Endothelial cell of umbilical vein (primary cell): ENCODE data around the gene GRM8. TPM values are rescaled to one million over a fixed set of nuclear protein-coding genes. Genes with fewer than 3 reads are reported as not detected.

ENCODE experiments used
- BruUV-seq: library from RNA; stranded (reverse); fragments of 400-500 nt; replicated peaks from 2 replicates; lab custom pipeline; 2021; lab: Mats Ljungman, UMichigan
- CTCF ChIA-PET: fragments of 300-600, 350-600 bp; sonication (Branson Sonifier 250); formaldehyde crosslinking; loops from one replicate; lab custom pipeline; 2021; ENCODE audit warnings: antibody characterized with exemption, inconsistent platforms; lab: Charles Lee
- POLR2A ChIA-PET: fragments of 300-600, 350-600 bp; sonication (Branson Sonifier 250); formaldehyde crosslinking; loops from one replicate; lab custom pipeline; 2021; ENCODE audit warnings: antibody characterized with exemption, inconsistent platforms; lab: Charles Lee
- DNase-seq: peaks from one replicate; pipeline ENCODE4 v3.0.0-alpha.2; 2011; ENCODE audit warnings: low read depth, low spot score
- FAIRE-seq: peaks from 2 replicates; lab custom pipeline; 2011; peaks lifted over from hg19 to GRCh38; lab: Jason Lieb, UNC
- H2AFZ ChIP-seq: 2 replicates; pipeline ENCODE4 v1.6.0; 2012; ENCODE audit warnings: low read depth, low read length, control low read depth, inconsistent platforms
- H3K27ac ChIP-seq: 2 replicates; pipeline ENCODE4 v1.5.1; 2011; ENCODE audit warnings: low read depth, mild to moderate bottlenecking, control low read depth, low read length, moderate library complexity; ENCODE audit not compliant: insufficient read depth
- H3K27me3 ChIP-seq, 2 experiments: 2 replicates each; pipeline versions ENCODE4 v1.6.0 to v1.6.1; 2011; ENCODE audit warnings: low read length in 2 of 2, mixed read lengths in 1 of 2; ENCODE audit not compliant: control insufficient read depth in 2 of 2, insufficient read depth in 2 of 2
- H3K36me3 ChIP-seq, 2 experiments: 2 replicates in 1 of 2; 3 replicates in 1 of 2; pipeline ENCODE4 v1.5.1; 2011; ENCODE audit warnings: low read length in 2 of 2, mild to moderate bottlenecking in 1 of 2, moderate library complexity in 1 of 2; ENCODE audit not compliant: control insufficient read depth in 2 of 2, insufficient read depth in 2 of 2; ENCODE audit errors: extremely low read depth in 1 of 2
- H3K4me1 ChIP-seq: 3 replicates; pipeline ENCODE4 v1.5.1; 2011; ENCODE audit warnings: mild to moderate bottlenecking, low read length; ENCODE audit not compliant: control insufficient read depth, insufficient read depth; ENCODE audit errors: extremely low read depth
- H3K4me2 ChIP-seq: 2 replicates; pipeline ENCODE4 v1.6.1; 2011; ENCODE audit warnings: low read length, control low read depth, mixed read lengths; ENCODE audit not compliant: insufficient read depth
- H3K4me3 ChIP-seq, 3 experiments: fragments of 200-600 bp in 1 of 3; sonication (generic), shearing (Covaris generic) in 1 of 3; replicated peaks in 1 of 3; 2 replicates each; pipeline ENCODE4 v1.5.1; 2011 to 2016; ENCODE audit warnings: control low read depth in 3 of 3, low read length in 3 of 3, mild to moderate bottlenecking in 2 of 3, inconsistent platforms in 1 of 3, low read depth in 1 of 3, moderate library complexity in 1 of 3; ENCODE audit not compliant: insufficient read depth in 1 of 3
- H3K79me2 ChIP-seq: 2 replicates; pipeline ENCODE4 v1.6.0; 2012; ENCODE audit warnings: low read length, inconsistent platforms; ENCODE audit not compliant: control insufficient read depth, insufficient read depth
- H3K9ac ChIP-seq: replicated peaks from 2 replicates; pipeline ENCODE3; 2011; ENCODE audit warnings: low read length, control low read depth; ENCODE audit not compliant: insufficient read depth; ENCODE audit errors: extremely low read depth
- H3K9me1 ChIP-seq: replicated peaks from 3 replicates; pipeline ENCODE4 v1.6.0; 2011; ENCODE audit warnings: mild to moderate bottlenecking, low read length; ENCODE audit not compliant: control insufficient read depth, insufficient read depth; ENCODE audit errors: extremely low read depth
- H3K9me3 ChIP-seq: replicated peaks from 2 replicates; pipeline ENCODE4 v1.5.1; 2012; ENCODE audit warnings: low read length, inconsistent platforms; ENCODE audit not compliant: control insufficient read depth, insufficient read depth
- H4K20me1 ChIP-seq: replicated peaks from 2 replicates; pipeline ENCODE3; 2011; ENCODE audit warnings: mild to moderate bottlenecking, low read length; ENCODE audit not compliant: control insufficient read depth, insufficient read depth; ENCODE audit errors: extremely low read depth
- FOS ChIP-seq: IDR thresholded peaks from 2 replicates; pipeline ENCODE4 v1.6.1; 2011; ENCODE audit warnings: mild to moderate bottlenecking, low read length, moderate library complexity, borderline replicate concordance; ENCODE audit not compliant: insufficient read depth
- GATA2 ChIP-seq: IDR thresholded peaks from 2 replicates; pipeline ENCODE4 v1.7.0; 2011; ENCODE audit warnings: low read depth, mild to moderate bottlenecking, moderate library complexity, mixed read lengths, low read length; ENCODE audit not compliant: insufficient read length, insufficient read depth
- JUN ChIP-seq: IDR thresholded peaks from 2 replicates; pipeline ENCODE4 v1.6.1; 2011; ENCODE audit warnings: borderline replicate concordance, low read depth; ENCODE audit not compliant: insufficient read length, insufficient read depth
- MYC ChIP-seq: IDR thresholded peaks from one replicate; pipeline ENCODE4 v1.6.1; 2011; ENCODE audit warnings: mild to moderate bottlenecking, low read depth, low read length
- POLR2A ChIP-seq: IDR thresholded peaks from 2 replicates; pipeline ENCODE4 v1.6.1; 2012; ENCODE audit warnings: low read depth, mild to moderate bottlenecking, control low read depth, low read length
- POLR2AphosphoS5 ChIP-seq: IDR thresholded peaks from 2 replicates; pipeline ENCODE4 v1.6.1; 2012; ENCODE audit warnings: low read depth, mild to moderate bottlenecking, control low read depth, low read length, moderate library complexity; ENCODE audit not compliant: insufficient read depth
- dilution Hi-C: fragments of 300-500 bp; cut with MboI; formaldehyde crosslinking; loops from one replicate; pipeline ENCODE4 v1.15.0; 2019; ENCODE audit warnings: low sequenced_read_pairs; ENCODE audit not compliant: extremely low pct_ligation_motif_present
- intact Hi-C: fragments of 100-400 bp; cut with micrococcal nuclease; formaldehyde crosslinking; loops from one replicate; pipeline ENCODE4 v1.10.0; 2022
- polyA plus RNA-seq, 4 experiments: library from polyadenylated mRNA; depleted of rRNA in 3 of 4; stranded (reverse) in 3 of 4; unstranded in 1 of 4; fragments of >200 nt; gene quantifications; 2 replicates each; pipeline versions ENCODE4 v1.2.1 to v1.2.3, GENCODE V29; 2011 to 2012; ENCODE audit warnings: missing spikeins in 1 of 4
- total RNA-seq: library from RNA; stranded (reverse); gene quantifications from 2 replicates; pipeline ENCODE4 v1.2.3, GENCODE V29; 2021
- TF ChIP-seq, protein P1 (sequence below): IDR thresholded peaks from 2 replicates; pipeline ENCODE4 v1.6.1; 2011; ENCODE audit not compliant: insufficient read depth, insufficient read length
- TF ChIP-seq, protein P2 (sequence below), 2 donors: IDR thresholded peaks; 1 replicate in 1 of 2; 2 replicates in 1 of 2; pipeline ENCODE4 v1.5.1; 2011; ENCODE audit warnings: low read length in 2 of 2, mild to moderate bottlenecking in 2 of 2, moderate library complexity in 2 of 2, control low read depth in 1 of 2, inconsistent platforms in 1 of 2, low read depth in 1 of 2; ENCODE audit not compliant: insufficient read depth in 1 of 2; ENCODE audit errors: extremely low read depth in 1 of 2

The GRM8 gene
- total and polyA plus RNA-seq, 2 donors (not counting 3 experiments of a cell fraction or from before 2014, with no cell fraction given): not detected

DNA sequence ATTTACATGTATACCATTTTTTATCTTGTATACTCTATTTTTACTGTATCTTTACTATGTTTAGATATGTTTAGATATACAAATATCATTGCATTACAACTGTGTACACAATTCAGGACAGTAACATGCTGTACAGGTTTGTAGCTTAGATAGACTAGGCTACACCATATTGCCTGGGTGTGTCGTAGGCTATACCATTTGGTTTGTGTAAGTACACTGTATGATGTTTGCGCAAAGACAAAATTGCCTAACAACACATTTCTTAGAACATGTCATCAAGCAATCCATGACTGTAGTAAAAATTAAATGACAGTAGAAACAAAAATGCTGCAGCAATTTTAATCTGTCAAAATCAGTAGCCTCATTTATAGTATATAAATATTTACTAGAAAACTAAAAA is 812.2 kb downstream of the GRM8 start:
- Histone ChIP-seq H3K27ac (no peak overlapping the region), H3K79me2 (no peaks in the 10 kb centered on the region), H3K9ac (no peak overlapping the region), H3K4me3 (no peak overlapping the region), H3K36me3 (no peaks in the 10 kb centered on the region), H3K4me2 (no peak overlapping the region), H3K4me1 (no peaks in the 10 kb centered on the region), H4K20me1 (no peaks in the 10 kb centered on the region), H3K27me3 (no peaks in the 10 kb centered on the region), H2AFZ (no peak overlapping the region), H3K9me1 (no peaks in the 10 kb centered on the region), H3K9me3 (no peaks in the 10 kb centered on the region)
- ChIA-PET POLR2A (no interaction called here), CTCF (no interaction called here)
- FAIRE-seq (no peak), DNase-seq (no peak)
- no TSS peak for BruUV-seq
- dilution Hi-C loops (no loop called here), intact Hi-C loops (no loop called here)
- TF ChIP-seq GATA2 (no peak), MYC (no peak), POLR2AphosphoS5 (no peak), JUN (no peak), FOS (no peak)
- TF ChIP-seq, protein P1, sequence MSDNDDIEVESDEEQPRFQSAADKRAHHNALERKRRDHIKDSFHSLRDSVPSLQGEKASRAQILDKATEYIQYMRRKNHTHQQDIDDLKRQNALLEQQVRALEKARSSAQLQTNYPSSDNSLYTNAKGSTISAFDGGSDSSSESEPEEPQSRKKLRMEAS: no peak

GRCh38 chr7:126436213-126436868 is 816.4 kb downstream of the GRM8 start:
- ChIA-PET POLR2A (no interaction called here), CTCF (no interaction called here)
- BruUV-seq: no TSS peak
- intact Hi-C loops (no loop called here), dilution Hi-C loops (no loop called here)
- H3K36me3 ChIP-seq: no peaks in the 10 kb centered on the region
- no peak for DNase-seq
- H3K9ac ChIP-seq: no peak overlapping the region
- no peaks in the 10 kb centered on the region for H3K4me1 ChIP-seq
- TF ChIP-seq, protein P1: no peak
- TF ChIP-seq FOS: no peak
- TF ChIP-seq JUN: no peak
- no peak for TF ChIP-seq POLR2AphosphoS5
- no peak for TF ChIP-seq POLR2A
- TF ChIP-seq, protein P2, sequence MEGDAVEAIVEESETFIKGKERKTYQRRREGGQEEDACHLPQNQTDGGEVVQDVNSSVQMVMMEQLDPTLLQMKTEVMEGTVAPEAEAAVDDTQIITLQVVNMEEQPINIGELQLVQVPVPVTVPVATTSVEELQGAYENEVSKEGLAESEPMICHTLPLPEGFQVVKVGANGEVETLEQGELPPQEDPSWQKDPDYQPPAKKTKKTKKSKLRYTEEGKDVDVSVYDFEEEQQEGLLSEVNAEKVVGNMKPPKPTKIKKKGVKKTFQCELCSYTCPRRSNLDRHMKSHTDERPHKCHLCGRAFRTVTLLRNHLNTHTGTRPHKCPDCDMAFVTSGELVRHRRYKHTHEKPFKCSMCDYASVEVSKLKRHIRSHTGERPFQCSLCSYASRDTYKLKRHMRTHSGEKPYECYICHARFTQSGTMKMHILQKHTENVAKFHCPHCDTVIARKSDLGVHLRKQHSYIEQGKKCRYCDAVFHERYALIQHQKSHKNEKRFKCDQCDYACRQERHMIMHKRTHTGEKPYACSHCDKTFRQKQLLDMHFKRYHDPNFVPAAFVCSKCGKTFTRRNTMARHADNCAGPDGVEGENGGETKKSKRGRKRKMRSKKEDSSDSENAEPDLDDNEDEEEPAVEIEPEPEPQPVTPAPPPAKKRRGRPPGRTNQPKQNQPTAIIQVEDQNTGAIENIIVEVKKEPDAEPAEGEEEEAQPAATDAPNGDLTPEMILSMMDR (IDR thresholded peaks at IDR 0.05; ENCODE audit: extremely low read depth in 1 of 2, insufficient read depth in 1 of 2, low read depth in 1 of 2, low read length in 2 of 2): no peak
- TF ChIP-seq MYC: no peak
- TF ChIP-seq GATA2: no peak
- H3K27ac ChIP-seq: no peak overlapping the region
- H3K9me3 ChIP-seq: no peaks in the 10 kb centered on the region
- H3K4me3 ChIP-seq: no peak overlapping the region
- H3K79me2 ChIP-seq: no peaks in the 10 kb centered on the region
- FAIRE-seq: no peak
- no peaks in the 10 kb centered on the region for H3K9me1 ChIP-seq
- no peaks in the 10 kb centered on the region for H4K20me1 ChIP-seq
- no peak overlapping the region for H2AFZ ChIP-seq
- no peak overlapping the region for H3K4me2 ChIP-seq
- no peaks in the 10 kb centered on the region for H3K27me3 ChIP-seq
